ENCODE results near the gene S100A14.
A peak's percentile ranks its signal among the peaks of the same experiment; 100 is the strongest.
"Not testable (repeated sequence)": the region's sequence is repeated elsewhere in the genome, so short reads cannot be mapped to it uniquely, and the experiment has no call there.

S100A14 gene

DNA sequence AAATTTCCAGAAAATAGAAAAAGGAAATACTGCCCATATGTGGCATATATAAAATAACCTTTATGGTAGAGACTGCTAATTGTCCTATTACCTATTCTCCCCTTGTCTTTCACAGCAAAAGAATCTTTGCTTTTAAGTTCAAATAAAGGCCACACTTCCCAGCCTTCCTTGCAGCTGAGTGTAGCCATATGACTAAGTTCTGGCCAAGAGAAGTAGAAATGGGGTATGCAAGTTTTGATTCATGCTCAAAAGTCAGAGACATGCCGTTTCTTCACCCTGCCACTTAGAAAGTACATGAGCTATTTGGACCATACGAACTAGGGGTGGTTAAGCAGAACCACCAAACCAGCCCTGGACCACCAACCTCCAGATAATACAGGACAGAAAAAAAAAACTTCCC lies 32.1 kb downstream of the S100A14 start:
- no peak for DNase-seq

DNA sequence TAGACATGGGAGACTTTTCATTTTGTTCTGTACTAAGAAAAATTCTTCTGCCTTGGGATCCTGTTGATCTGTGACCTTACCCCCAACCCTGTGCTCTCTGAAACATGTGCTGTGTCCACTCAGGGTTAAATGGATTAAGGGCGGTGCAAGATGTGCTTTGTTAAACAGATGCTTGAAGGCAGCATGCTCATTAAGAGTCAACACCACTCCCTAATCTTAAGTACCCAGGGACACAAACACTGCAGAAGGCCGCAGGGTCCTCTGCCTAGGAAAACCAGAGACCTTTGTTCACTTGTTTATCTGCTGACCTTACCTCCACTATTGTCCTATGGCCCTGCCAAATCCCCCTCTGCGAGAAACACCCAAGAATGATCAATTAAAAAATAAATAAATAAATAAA lies 32.6 kb downstream of the S100A14 start:
- not testable (repeated sequence) for DNase-seq

DNA sequence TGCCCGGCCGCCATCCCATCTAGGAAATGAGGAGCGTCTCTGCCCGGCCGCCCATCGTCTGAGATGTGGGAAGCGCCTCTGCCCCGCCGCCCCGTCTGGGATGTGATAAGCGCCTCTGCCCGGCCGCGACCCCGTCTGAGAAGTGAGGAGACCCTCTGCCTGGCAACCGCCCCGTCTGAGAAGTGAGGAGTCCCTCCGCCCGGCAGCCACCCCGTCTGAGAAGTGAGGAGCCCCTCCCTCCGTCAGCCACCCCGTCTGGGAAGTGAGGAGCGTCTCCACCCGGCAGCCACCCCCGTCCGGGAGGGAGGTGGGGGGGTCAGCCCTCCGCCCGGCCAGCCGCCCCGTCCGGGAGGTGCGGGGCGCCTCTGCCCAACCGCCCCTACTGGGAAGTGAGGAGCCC lies 33.3 kb downstream of the S100A14 start:
- not testable (repeated sequence) for DNase-seq

DNA sequence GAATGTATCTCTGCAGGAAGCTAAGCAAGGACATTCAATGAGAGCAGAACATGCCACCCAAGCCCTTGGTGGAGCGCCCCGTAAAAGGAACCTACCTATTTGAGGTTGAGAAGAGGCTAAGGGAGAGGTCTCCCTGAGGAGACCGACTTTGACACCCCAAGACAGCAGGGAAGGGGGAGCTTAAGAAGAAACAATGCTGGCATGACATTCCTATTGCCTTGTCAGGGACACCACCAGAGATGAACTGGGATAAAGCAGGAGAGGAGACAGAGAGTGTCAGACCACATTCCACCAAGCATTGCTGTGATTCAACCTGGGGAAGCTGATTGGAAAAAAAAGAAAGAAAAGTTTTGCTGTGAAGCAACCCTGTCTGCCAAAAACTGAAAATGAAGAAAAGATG lies 37.2 kb downstream of the S100A14 start:
- DNase-seq = no peak

DNA sequence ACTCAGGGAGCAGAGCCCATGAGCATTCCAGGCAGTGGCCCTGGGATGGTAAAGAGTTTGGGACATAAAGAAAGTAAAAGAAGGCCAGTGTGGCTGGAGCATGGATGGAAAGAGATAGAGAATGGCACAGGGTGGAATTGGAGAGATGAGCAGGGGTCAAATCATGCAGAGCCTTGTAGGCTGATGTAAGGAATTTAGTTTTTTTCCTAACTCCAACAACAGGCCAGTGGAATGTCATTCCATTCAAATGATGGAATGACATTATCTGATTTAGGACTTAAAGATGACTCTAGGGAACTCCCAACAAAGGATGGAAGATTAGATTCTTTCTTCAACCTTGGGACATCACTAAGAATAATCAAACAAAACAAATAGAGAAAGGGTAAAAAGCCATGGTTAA lies 37.6 kb downstream of the S100A14 start:
- no peak for DNase-seq

DNA sequence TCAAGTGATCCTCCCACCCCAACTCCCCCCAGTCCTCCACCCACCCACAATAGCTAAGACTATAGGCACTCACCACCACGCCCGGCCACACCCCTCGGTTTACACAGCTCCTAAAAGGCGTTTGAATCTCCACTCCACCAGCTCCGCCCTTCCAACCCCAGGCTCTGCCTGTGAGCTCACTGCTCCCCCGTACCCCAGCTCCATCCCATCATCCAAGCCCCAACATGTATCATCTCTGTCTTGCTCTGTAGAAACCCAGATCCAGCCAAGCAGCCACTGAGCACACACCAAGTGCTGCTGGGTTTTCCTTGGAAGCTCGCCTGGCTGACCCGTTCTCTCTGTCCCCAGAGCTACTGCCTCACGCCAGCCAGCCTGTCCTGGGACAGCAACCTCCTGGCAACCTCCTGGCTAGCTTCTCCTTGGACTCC lies 38.5 kb downstream of the S100A14 start:
- peak; percentile 39 for DNase-seq

DNA sequence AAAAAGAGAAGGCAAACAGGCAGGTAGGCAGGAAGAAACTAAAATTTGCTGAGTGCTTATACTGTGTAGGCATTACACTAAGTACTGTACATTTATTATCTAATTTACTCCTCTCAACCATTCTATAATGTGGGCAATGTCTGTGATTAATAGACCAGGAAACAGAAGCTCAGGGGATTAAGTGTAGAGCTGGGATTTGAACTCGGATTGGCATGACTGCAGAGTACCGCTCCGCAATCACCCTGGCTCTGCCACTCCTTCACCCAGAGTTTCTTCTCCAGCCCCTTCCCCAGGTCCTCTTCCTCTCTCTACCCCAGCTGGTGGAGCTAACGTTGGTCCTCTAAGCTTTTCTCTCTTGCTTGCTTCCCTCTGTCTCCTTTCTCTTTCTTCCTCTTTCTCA lies 39.0 kb downstream of the S100A14 start:
- no peak for DNase-seq

DNA sequence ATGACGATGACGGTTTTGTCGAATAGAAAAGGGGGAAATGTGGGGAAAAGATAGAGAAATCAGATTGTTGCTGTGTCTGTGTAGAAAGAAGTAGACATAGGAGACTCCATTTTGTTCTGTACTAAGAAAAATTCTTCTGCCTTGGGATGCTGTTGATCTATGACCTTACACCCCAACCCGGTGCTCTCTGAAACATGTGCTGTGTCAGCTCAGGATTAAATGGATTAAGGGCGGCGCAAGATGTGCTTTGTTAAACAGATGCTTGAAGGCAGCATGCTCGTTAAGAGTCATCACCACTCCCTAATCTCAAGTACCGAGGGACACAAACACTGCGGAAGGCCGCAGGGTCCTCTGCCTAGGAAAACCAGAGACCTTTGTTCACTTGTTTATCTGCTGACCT lies 40.6 kb downstream of the S100A14 start:
- not testable (repeated sequence) for DNase-seq

DNA sequence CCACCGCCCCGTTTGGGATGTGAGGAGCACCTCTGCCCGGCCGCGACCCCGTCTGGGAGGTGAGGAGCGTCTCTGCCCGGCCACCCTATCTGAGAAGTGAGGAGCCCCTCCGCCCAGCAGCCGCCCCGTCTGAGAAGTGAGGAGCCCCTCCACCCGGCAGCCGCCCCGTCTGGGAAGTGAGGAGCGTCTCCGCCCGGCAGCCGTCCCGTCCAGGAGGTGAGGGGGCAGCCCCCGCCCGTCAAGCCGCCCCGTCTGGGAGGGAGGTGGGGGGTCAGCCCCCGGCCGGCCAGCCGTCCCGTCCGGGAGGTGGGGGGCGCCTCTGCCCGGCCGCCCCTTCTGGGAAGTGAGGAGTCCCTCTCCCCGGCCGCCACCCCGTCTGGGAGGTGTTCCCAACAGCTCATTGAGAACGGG lies 41.0 kb downstream of the S100A14 start:
- not testable (repeated sequence) for DNase-seq

DNA sequence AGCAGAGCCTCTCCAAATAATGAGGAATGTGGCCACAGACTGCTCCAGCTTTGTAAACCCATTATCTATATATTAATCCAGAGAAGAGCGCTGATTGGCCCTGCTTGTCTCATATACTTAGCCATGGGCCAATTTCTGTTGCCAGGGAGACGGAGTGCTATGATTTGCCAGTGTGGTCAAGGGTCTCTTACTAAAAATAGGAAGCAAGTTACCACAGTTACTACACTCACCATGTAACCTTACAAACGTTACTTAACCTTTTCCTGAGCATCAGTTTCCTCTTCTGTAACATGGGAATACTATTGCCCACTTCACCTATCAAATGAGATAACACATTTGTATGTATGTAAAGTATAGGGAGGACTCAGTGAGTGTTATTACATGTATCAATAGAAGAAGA lies 42.8 kb downstream of the S100A14 start:
- no peak for DNase-seq

DNA sequence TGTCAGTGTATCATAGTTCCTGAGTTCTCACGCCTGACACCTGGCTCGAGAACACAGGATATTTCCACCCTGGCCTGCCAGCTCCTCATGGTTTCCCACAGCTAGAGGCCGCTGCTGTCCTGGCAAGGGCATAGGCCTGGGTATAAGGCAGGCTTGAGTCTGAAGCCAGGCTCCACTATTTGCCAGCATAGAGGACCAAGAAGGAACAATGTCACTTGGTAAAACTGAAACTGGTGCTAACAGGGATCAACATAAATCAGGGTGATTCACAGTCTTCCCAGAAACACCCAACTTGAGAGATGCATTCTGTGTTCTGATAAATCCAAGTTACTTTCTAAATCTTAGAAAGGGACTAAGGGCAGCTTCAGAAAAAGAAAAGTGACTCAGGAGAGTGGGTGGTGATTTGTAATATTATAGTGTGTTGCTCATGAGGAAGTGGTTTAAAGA lies 43.5 kb downstream of the S100A14 start:
- peak; percentile 88 for DNase-seq

DNA sequence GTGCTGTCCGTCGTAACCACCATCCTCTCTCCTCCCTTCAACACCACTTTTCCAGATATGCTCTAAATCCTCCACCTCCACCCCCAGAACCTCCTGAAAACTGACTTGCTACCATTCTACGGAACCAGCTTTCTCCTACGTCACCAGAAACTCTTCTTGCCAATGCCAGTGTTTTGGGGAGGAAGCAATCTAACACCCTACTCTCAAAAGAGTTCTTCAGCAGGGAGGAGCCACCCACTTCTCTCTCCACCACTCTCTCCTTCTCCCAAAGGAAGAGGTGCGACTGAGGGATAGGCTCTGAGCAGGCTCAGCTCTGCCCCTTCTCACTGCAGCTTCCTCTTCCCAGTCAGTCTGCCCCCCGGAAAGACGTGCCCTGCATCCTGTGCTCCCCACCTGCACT lies 44.4 kb downstream of the S100A14 start:
- no peak for DNase-seq

DNA sequence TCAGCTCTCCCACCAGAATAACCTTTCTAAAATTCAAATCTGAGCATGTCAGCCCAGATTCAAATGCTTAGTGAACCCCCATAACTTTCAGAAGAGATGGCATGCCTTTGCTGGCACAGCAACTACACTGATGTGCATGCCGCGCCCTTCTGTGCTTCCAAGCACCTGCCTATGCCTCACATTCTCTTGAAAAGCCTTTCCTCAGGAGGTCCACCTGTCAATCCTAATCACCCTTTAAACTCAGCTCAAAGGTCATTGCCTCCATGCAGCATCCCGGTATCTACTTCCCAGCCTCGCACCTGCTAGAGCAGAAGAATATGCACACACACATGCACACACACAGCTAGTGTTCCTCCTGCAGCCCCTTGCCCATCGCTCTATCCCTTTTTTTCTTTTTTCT lies 45.3 kb downstream of the S100A14 start:
- no peak for DNase-seq

DNA sequence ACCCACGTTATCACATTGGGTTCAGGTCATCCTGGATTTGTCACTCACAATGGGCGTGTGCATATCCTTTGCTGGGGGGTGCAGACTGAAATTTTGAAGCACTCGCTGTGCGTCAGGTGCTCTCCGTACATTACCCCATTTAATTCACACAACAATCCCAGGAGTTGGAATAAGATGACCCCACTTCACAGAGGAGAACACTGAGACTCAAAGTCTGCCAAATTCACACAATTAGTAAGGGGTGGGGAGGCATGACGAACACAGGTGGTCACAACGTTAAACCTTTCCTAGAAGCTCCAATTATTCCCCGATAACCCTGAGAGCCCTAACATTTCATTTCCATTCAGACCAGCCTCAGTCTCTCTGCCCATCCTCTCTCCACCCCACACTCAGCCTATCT lies 46.7 kb downstream of the S100A14 start:
- DNase-seq = no peak

DNA sequence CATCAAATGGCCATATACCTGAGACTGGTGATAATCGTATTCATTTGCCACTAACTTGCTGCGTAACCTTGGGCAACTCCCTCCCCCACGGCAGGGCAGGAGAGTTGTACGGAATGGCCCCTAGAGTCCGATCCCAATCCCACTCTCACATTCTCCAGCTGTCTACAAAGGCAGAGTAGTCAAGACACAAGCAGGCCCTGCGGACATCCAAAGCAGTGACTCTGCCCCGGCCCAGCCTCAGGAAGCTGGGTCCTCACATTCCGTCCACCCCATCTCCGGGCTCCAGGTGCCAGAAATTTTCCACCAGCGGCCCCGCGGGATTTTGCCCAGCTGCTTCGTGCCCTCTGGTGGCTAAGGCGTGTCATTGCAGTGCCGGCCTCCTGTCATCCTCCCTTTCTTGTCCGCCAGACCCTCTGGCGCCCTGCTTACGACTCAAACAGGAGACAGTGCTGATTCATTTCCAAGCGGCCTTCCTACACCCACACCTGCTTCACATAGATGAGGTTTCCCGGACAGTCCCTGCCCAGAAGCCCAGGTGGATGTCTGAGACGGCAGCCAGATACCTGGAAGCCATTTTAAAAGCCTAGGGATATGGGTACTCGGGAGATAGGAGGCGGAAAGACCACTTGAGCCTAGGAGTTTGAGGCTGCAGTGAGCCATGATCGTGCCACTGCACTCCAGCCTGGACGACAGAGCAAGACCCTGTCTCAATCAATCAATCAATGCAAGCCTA lies 47.6 kb downstream of the S100A14 start:
- peak; percentile 79 for DNase-seq

DNA sequence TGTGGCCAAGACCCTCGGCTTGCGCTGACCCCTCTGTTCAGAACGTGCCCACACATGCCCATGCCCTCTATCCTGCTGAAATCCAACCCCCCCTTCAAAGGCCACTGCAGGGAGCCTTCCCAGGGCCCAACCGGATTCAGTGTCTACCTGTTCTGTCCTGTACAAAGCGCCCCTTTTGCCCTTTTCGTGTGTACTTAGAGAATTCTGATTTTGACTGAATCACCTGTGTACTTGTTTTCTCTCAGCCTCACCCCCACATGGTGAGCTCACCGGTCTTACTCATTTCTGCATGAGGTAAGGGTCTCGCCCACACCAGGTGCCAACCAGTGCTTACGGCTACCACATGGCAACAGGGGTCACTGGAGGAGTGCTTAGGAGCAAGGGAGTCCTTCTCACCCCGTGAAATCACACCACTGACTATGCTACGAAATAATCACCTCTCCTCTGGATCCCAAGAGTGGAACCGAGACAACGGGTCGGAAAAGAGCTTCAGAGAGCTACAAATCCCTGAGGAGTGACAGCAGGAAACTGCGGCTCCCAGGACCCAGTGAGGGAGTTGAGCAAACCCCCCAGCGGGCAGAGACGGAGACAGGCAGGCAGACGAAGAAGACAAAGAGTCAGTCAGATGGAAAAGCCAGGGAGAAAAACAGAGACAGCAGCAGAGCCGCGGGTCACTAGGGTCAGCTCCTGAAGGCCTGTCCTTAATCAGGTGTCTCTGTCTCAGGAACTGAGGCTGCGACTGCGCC lies 48.3 kb downstream of the S100A14 start:
- no peak for DNase-seq

DNA sequence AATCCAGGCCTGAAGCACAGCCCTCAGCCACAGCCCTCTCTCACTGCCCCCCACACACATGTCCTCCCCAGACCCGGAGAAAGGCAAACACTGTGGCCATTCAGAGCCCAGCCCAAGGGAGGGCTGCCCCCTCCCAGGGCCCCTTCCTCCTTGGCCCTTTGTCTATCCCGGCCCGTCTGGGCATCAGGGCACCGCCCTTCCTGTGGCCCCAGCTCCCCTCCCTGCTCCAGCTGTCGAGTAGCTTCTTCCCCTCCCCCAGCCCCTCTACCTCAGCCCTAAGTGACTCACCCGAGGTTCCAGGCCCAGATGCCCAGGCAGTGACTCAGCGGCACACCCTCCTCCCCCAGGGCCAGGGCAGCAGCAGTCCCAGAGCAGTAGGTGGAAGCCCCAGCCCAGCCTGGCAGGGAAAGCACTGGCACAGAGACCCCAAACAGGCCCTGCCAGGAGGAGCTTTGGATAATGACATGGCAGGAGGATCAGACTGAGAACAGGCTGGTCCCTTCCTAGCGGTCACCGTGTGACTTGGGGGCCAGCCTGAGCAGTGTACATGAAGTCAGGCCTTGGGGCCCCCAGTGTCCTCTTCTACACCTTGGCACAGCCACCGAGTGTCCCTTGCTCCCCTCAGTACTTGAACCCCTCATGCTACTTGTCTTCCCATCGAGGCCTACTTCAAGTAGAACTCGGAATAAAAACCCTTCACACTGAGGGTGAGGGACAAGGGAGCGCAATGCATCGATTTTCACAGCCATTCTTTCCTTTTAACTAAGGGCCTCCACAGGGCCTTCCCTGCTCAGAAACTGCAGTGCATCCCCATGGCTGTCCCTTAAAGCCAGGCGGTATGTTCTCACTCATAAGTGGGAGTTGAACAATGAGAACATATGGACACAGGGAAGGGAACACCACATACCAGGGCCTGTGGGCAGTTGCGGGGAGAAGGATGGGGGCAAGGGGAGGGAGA lies 49.4 kb downstream of the S100A14 start:
- peak; percentile 41 for DNase-seq

DNA sequence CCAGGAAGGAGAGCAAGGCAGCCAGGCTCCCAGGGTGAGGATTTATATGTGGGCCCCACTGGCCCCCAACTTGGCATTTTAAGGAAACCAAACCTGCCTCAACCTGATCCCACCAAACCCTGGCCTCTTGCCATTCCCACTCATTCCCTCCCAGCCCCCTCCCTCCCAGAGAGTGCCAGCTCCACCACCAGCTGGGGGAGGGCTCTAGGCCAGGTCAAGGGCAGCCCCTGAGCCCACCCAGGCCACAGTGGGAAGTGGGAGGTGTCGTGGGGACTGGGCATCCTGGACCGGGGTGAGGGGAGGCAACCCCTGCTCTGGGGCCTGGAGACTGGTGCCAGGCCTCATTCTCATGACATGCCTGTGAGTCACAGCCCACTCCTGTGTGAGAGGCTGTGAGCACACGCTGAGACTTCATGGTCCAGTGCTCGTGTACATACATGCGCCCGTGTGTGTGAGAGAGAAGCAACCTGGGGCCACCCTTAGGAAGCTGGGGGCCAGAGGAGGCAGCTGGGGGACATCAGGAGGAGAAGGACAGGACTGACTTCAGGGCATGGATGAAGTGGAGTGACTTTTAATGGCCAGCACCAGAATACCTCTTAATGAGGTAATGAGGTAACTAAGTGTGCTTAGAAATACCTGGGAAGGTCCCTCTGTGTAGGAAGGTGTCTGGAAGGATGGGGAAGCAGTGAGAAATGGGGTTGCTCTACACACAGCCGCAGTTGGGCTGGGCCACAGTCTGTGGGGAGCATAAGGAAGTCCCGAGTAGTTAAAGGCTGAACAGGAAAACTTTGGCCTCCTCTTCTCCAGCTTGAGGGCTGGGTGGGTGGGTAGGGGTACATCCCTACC lies 50.4 kb downstream of the S100A14 start, which contains the start of gene S100A2:
S100A2 (minus strand) TSS at position 316 of the 846 bp plus-strand sequence. CDS start 1,967 bp downstream, outside the sequence.
- no peak for DNase-seq

Data from midbrain (tissue), 1 donor.